HL-60 (cell line): ENCODE results near the gene ZNF580.

Source experiments
- DNase-seq, 2 experiments: peaks; one replicate each; pipeline ENCODE4 v3.0.0-alpha.2; 2010 to 2020; ENCODE audit warnings: low read depth in 1 of 2, low spot score in 1 of 2
- H3K27ac ChIP-seq: fragments of 250-450 bp; sonication (Bioruptor Pico); replicated peaks from 2 replicates; pipeline ENCODE4 v1.5.1; 2020; ENCODE audit warnings: mild to moderate bottlenecking, moderate library complexity
- H3K27me3 ChIP-seq: fragments of 250-450 bp; sonication (Bioruptor Pico); 2 replicates; pipeline ENCODE4 v1.5.1; 2021; ENCODE audit warnings: mild to moderate bottlenecking, moderate library complexity; ENCODE audit not compliant: insufficient read depth, poor library complexity, severe bottlenecking
- H3K4me3 ChIP-seq: replicated peaks from 2 replicates; pipeline ENCODE4 v1.5.1; 2011; ENCODE audit warnings: mild to moderate bottlenecking, control low read depth, low read length; ENCODE audit not compliant: insufficient read depth
- CTCF ChIP-seq: IDR thresholded peaks from one replicate; pipeline ENCODE4 v1.5.1; 2011; ENCODE audit warnings: low read length, control low read depth, inconsistent platforms; ENCODE audit not compliant: insufficient read depth
- GABPA ChIP-seq: IDR thresholded peaks from 2 replicates; pipeline ENCODE4 v1.6.1; 2012; ENCODE audit warnings: low read depth
- POLR2AphosphoS5 ChIP-seq: IDR thresholded peaks from 2 replicates; pipeline ENCODE4 v1.6.1; 2012; ENCODE audit warnings: low read depth
- REST ChIP-seq: IDR thresholded peaks from 2 replicates; pipeline ENCODE4 v1.6.1; 2012; ENCODE audit warnings: low read depth; ENCODE audit not compliant: insufficient replicate concordance
- SPI1 ChIP-seq: IDR thresholded peaks from 2 replicates; pipeline ENCODE4 v1.6.1; 2012; ENCODE audit warnings: low read depth, mild to moderate bottlenecking, borderline replicate concordance
- long read RNA-seq: library from polyadenylated mRNA; unstranded; transcript quantifications from one replicate; pipeline ENCODE4 v2.0.0, GENCODE V29; 2020

ZNF580 gene
- long read RNA-seq, transcript ZNF580-201 (2 exons, 1,261 nt): major isoform, 5 of 10 reads
- long read RNA-seq, partial matches to known transcripts: 0 of 10 reads
- long read RNA-seq, other reads (novel, unspliced or antisense): 0 of 10 reads

GRCh38 chr19:55640577-55641425, at the start of gene ZNF580:
ZNF580 (plus strand) TSS chr19:55641002; CDS start chr19:55642509, 1,507 bp downstream.
- Histone ChIP-seq H3K4me3 (peak within 1 kb of the TSS; percentile 91), H3K27ac (peak within 1 kb of the TSS; percentile 79), H3K27me3 (no peaks in the 10 kb centered on the region)
- TF ChIP-seq GABPA (peak; percentile 62; the same call in 1 of the 2 replicates), POLR2AphosphoS5 (no peak)
- DNase-seq: peak in 1 of 2 experiments; percentile 54

- no peak overlapping the region for H3K27ac ChIP-seq
- H3K4me3 ChIP-seq: no peak overlapping the region
- no peak for TF ChIP-seq POLR2AphosphoS5
- no peak for TF ChIP-seq GABPA
- TF ChIP-seq SPI1: no peak
- no peak for TF ChIP-seq CTCF
- no peak for TF ChIP-seq REST
- no peak for DNase-seq
- H3K27me3 ChIP-seq: peaks cover 4% of the 10 kb centered on the region
Observed at GRCh38 chr19:55591555-55591954, 49.2 kb upstream of the ZNF580 start.

GRCh38 chr19:55592391-55593090, 48.3 kb upstream of the ZNF580 start:
- no peaks in the 10 kb centered on the region for H3K27me3 ChIP-seq
- no peak for DNase-seq
- H3K4me3 ChIP-seq: no peak overlapping the region
- H3K27ac ChIP-seq: no peak overlapping the region
- no peak for TF ChIP-seq REST
- no peak for TF ChIP-seq SPI1
- no peak for TF ChIP-seq CTCF
- no peak for TF ChIP-seq GABPA
- TF ChIP-seq POLR2AphosphoS5: no peak

- Histone ChIP-seq H3K27ac (no peak overlapping the region), H3K4me3 (no peak overlapping the region), H3K27me3 (no peaks in the 10 kb centered on the region)
- no peak for TF ChIP-seq CTCF
- TF ChIP-seq SPI1: no peak
- no peak for TF ChIP-seq REST
- no peak for DNase-seq
Observed at GRCh38 chr19:55593096-55593772, 47.6 kb upstream of the ZNF580 start.
